Stimulated activated CD4-positive, alpha-beta T cell treated with anti-CD3 and anti-CD28 coated beads, Interleukin-2, amount 100 ng/mL, for 24 hours (primary cell): Measurements from ENCODE around the gene COX7A2L.
"Not testable (repeated sequence)": the region's sequence is repeated elsewhere in the genome, so short reads cannot be mapped to it uniquely, and the experiment has no call there.

Experiments used
- DNase-seq, 2 donors: peaks; one replicate each; pipeline ENCODE4 v3.0.0-alpha.2; 2020

COX7A2L gene

DNA sequence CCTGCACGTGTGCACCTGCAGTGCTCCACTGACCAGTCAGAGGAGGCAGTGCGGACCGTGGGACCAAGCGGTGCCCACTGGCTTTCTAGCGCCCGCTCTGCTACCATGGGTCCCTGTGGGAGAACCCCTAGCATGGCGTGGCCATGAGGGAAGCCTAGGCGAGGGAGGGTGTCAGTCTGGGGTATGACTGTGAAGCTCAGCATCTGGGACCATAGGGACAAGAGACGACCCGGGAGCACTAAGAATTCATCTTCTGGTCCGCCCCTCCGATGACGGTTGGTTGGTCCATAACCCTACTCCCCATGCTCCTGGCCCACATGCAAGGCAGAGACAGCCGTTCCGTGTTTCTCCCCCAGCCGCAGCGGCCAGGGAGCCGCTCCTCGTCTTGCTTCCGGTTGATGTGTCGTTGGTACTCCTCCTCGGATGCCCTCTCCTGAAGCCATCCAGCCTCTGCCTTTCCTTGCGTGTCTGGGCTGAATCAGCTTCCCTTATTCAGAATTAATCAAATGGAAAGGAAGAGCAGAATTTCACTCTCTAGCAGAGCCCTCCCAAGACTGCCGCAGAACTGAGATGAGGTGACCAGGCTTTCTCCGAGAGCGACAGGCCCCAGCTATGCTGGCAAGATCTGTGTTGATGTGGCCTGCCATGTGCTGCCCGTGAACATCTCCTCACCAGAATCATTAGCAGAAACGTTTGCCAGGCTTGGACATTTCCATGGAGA is 23.0 kb downstream of the COX7A2L start:
- no peak for DNase-seq

DNA sequence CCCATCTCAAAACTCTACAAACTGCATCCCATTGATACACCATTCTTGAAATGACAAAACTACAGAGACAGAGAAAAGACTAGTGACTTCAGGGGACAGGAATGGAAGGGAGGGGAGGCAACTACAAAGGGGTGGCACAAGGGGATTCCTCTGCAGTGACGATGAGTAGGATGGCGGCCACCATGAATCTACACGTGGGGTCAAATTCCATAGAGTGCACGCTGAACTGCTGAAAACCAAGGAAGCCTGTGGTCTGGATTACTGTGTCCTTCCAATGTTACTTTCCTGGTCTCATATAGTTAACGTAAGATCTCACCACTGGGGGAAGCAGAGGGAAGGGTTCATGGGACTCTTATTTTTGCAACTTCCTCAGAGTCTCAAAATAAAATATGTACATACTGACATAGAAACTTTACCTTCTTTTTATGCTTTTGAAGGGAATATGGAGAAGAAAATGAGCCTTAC is 23.6 kb downstream of the COX7A2L start:
- no peak for DNase-seq

DNA sequence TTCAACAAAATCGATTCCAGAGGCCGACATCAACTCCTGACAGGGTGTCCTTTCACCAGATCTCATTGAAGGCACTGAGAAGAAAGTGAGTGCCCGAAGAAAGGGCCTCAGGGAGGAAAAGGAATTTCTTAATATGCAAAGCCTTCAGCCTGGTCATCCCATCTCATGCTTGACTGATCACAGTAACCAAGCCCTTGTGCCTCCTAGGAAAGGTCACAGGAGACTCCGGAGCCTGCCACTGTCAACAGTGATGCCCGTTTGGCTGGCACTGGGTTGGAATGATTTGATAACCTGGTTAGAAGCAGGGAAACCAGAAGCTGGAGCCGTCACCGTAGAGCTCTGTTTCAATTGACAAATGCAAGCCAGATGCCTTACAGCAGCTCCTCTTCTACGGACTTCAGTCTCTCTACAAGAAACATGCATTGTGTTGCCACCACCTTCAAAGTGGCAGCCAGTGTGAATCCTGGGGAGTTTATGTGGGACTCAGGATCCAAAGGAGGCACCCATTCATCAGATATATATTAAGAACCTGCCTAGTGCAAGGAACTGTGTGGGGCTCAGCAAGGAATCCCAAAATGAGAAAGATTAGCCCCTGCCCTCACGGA is 24.6 kb downstream of the COX7A2L start:
- no peak for DNase-seq

GRCh38 chr2:42335514-42336104 is 25.4 kb downstream of the COX7A2L start:
- no peak for DNase-seq

DNA sequence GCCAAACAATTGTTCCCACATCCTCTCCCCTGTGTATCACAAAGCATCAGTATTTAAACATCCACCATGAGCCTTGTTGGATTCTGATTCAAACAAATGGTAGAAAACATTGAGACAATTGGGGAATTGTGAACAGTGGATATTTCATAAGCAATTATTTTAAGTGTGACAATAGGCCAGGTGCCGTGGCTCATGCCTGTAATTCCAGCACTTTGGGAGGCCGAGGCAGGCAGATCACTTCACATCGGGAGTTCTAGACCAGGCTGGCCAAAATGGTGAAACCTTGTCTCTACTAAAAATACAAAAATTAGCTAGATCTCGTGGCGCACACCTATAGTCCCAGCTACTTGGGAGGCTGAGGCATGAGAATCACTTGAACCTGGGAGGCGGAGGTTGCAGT is 26.2 kb downstream of the COX7A2L start:
- not testable (repeated sequence) for DNase-seq

DNA sequence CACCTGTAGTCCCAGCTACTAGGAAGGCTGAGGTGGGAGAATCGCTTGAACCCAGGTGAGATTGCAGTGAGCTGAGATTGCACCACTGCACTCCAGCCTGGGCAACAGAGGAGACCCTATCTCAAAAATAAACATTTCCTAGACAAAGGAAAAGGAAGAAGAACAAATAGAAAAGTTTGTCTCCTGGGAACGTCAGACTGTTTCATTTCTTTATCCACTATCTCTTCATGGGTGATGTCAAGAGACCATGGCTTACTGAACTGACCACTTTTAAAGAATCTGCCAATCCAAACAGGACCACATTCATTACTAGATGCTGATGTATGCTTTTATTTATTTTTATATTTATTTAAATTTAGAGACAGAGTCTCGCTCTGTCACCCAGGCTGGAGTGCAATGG is 26.8 kb downstream of the COX7A2L start:
- no peak for DNase-seq

DNA sequence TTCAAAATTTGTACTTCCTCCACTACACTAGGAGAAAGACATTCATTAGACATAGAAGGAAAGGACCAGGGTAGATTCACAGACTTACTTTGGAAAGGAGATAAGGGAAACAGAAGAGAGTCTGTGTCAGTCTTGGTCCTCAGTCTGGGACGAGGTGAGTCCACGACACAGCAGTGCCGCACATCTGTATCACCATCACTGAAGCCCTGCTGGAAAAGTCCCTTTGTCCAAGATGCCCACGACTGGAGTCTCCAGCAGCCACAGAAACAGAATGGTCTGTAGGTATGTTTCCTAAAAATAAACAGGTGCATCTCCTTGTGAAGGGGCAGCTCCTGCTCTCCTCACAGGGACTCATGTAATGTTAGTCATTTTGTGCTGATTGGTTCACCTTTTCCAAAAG is 27.4 kb downstream of the COX7A2L start:
- DNase-seq = no peak

DNA sequence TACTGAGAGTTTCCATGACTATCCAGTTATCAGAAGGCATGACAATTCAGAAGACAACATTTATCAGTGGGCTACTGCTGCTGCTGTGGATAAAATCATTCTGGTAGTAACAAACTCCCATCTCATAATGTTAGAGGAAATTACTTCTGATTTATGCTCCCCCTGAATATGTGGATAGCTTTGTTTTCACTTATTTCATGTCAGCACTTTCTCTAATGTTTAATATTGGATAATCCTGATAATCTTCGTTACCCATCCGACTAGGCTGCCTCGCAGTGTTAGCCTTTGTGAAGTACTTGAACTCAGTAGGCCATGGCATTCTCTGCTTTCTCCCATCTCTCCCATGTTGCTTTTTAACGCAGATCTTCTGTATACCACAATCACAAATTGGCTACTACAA is 28.4 kb downstream of the COX7A2L start:
- DNase-seq = no peak

DNA sequence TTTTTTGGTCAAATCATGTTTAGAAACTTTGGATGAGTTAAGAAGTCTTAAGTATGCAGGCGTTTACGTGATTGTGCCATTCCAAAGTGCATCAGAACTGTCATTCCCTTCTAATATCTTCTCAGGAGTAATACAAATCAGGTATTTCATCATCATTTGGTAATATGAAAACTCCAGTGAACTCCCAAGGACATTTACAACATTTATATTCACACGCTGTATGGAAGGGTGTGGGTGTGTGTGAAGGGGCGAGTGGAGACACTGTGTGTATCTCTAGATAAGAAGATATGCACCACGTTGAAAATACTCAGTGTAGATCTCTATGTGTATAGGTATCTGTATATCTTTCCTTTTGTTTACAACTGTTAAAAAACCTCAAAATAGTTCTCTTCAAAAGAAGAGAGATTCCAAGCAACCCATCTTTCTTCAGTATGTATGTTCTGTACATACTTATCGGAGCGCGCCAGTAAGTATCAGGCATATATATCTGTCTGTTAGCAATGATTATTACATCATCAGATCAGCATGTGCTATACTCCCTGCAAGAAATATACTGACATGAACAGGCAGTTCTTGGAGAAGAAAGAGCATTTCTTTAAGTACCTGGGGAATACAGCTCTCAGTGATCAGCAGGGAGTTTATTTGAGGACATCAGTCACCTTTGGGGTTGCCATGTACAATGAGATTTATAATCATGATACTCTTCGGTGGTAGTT is 29.3 kb downstream of the COX7A2L start:
- no peak for DNase-seq

DNA sequence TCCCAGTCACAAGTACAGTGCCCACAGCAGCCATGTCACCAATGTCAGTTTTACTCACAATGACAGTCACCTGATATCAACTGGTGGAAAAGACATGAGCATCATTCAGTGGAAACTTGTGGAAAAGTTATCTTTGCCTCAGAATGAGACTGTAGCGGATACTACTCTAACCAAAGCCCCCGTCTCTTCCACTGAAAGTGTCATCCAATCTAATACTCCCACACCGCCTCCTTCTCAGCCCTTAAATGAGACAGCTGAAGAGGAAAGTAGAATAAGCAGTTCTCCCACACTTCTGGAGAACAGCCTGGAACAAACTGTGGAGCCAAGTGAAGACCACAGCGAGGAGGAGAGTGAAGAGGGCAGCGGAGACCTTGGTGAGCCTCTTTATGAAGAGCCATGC is 31.3 kb downstream of the COX7A2L start:
- DNase-seq = no peak

DNA sequence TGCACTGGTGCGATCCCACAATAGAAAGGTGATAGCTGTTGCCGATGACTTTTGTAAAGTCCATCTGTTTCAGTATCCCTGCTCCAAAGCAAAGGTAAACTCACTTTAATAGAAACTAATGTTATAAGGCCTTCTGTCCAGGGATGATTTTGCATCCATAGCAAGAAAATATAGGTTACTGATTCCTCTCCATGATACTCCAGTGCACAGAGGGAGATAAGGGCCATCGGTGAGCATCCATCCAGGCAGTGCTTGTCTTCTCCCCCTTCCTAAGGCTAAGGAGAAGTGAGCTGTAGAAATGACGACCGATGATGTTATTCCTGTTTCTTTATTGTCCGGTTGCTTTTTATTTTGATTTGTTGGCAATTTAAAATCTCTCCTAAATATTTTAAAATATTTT is 32.1 kb downstream of the COX7A2L start:
- no peak for DNase-seq

DNA sequence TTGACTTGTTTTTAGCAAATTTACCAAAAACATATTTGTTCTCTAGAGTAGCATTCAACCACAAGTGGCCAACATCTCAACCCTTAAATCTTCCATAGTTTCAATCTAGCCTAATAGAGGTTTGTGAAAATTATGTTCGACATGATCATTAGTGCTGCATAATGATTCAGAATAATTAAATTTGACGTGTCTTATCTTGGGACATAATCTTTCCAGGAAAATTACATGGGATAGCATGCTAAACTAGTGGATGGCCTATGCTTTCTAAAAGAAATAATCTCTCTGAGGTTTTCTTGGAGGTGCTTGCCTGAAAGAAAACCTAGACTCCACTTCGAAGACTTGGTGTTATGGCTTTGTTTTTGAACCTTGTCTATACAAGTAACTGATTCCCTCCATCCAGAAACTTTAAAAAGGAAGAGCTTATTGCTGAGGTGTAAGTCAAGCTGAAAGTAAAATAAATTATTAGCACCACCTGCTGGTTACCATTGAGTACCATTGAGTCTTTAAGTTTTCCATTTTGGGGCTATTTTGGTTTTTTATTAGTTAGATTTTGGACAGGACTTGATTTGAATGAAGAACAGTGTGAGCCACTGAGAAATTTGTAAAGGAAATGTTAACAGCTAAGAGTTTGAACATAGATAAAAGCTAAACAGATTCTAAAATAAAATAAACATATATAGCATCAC is 32.7 kb downstream of the COX7A2L start:
- no peak for DNase-seq

GRCh38 chr2:42327125-42327524 is 33.9 kb downstream of the COX7A2L start:
- no peak for DNase-seq

GRCh38 chr2:42325609-42326008 is 35.4 kb downstream of the COX7A2L start:
- no peak for DNase-seq

DNA sequence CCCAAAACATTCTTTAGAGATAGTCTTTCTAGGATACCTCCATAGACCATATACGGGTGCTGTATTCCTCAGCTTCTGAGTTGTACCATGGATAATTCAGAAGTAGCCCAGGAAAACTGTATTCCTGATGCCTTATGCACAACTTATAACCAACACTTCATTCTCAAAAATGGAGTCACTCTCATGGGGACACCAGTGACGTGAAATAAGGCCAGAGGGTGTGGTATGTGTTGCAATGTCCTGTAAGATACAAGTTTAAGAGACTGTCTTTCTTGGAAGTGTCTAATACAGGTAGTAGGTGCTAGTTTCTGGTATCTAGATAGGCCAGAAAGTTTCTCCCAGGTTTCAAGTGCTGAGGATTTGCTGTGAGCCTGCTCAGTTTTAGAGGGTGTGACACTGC is 36.1 kb downstream of the COX7A2L start:
- DNase-seq = no peak

GRCh38 chr2:42324244-42324643 is 36.8 kb downstream of the COX7A2L start:
- DNase-seq = no peak

DNA sequence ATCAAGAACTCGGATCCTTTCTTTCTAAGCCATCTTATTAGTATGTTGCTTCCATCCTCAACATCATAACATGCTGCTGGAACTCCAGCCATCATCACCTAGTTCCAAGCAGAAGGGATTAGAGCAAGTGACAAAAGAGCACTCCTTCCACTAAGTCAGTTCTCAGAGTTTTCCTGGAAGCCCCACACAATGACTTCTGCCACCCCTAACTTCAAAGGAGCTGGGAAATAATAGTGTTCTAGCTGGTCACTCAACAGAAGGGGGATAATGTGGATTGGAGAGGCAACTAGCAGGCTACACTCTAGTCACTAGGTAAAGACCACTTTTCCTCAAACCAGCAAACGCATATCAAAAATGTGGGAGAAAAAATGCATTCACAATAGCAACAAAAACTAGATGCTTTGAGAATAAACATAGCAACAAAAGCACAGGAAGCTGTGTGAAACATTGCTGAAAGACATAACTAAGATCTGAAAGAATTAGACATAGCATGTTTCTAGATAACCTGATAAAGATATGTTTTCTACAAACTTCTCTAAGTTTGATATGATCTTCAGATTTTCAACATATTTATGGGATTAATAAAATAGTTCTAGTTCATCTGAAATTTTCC is 39.5 kb downstream of the COX7A2L start:
- DNase-seq = no peak

DNA sequence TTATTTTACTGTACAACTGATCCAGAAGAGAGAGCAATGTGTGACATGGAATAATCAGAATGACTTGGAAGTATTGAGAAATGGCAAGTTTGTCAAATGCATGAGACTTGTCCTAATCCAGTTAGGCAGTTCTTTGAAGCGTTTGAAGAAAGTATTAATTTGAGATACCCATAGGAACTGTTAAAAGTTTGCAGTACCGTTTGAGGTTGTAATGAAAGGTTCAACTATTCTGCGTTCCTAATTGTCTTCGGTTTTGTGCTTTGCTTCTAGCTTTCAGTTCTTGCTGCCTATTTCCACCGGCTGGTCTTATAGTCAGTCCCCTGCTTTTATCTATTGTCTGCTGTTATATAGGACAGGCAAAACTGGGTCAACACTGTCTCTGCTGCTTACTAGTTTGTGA is 41.8 kb downstream of the COX7A2L start:
- no peak for DNase-seq

GRCh38 chr2:42317945-42318344 is 43.1 kb downstream of the COX7A2L start:
- DNase-seq = no peak

- no peak for DNase-seq
Observed at GRCh38 chr2:42317486-42317885, 43.5 kb downstream of the COX7A2L start.

GRCh38 chr2:42316910-42317309 is 44.1 kb downstream of the COX7A2L start:
- no peak for DNase-seq

DNA sequence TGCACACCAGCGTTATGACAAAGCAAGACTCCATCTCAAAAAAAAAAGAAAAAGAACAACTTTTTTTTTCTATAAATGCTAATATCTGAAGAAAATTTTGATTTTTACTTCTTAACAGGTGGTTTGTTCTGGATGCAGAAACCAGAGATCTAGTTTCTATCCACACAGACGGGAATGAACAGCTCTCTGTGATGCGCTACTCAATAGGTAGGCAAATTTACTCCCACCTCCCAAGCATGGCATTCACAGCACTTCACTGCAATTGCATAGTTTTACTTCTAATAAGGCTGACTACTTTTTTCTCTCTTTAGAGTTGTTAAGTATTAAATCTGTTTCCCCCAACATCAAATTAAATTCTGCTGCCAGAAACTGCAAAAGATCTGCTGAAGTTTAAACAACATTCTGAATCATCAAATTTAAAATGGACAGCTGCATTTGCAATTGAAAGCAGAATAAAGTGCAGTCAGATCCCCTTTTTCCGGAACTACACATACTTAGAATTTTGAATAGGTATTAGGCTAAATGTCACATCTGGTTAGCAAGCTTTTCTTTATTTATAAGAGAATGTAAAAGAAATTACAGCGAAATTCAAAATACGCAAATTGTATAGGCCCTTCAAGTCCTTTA is 45.1 kb downstream of the COX7A2L start:
- no peak for DNase-seq
